GM21723 (cell line): ENCODE results near the gene SMDT1.
"Not testable (repeated sequence)": the region's sequence is repeated elsewhere in the genome, so short reads cannot be mapped to it uniquely, and the experiment has no call there.

ENCODE experiments used
- ATAC-seq: cut with Tn5 transposase; IDR thresholded peaks from one replicate; pipeline ENCODE4 v1.9.1; 2021; ENCODE audit warnings: mild to moderate bottlenecking, moderate library complexity; ENCODE audit not compliant: unreplicated experiment

SMDT1 gene

GRCh38 chr22:42070517-42071422, 8.7 kb upstream of the SMDT1 start, which contains the start of gene NAGA:
NAGA (minus strand) TSS chr22:42070812; CDS start chr22:42070297, 515 bp downstream.
- ATAC-seq: peak; percentile 85

- not testable (repeated sequence) for ATAC-seq
Observed at GRCh38 chr22:42071508-42071907, 8.0 kb upstream of the SMDT1 start.

GRCh38 chr22:42072606-42073330, 6.7 kb upstream of the SMDT1 start:
- no peak for ATAC-seq

DNA sequence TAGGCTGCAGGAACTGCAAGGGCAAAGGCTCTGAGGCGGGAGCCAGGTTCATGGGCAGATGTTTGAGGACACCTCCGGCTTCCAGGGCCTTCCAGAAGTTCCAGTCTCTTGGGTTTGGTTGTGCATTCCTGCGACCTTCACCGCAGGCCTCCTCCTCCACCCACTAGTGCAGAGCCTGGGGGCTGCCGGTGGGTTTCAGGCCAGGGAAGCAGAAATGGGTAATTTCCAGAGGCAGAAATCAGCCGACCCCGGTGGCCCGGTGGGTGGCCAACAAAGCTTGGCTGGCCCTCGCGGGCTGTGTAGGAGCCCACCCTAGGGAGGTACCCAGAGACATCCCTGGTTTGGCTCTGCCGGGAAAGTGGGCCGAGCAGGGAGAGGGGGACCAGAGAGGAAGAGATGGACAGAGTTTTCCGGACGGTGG, 5.9 kb upstream of the SMDT1 start:
- no peak for ATAC-seq

GRCh38 chr22:42074132-42074811, 5.2 kb upstream of the SMDT1 start, which contains the start of gene PHETA2:
PHETA2 (plus strand) TSS chr22:42074248; CDS start chr22:42077294, 3,046 bp downstream.
- no peak for ATAC-seq

DNA sequence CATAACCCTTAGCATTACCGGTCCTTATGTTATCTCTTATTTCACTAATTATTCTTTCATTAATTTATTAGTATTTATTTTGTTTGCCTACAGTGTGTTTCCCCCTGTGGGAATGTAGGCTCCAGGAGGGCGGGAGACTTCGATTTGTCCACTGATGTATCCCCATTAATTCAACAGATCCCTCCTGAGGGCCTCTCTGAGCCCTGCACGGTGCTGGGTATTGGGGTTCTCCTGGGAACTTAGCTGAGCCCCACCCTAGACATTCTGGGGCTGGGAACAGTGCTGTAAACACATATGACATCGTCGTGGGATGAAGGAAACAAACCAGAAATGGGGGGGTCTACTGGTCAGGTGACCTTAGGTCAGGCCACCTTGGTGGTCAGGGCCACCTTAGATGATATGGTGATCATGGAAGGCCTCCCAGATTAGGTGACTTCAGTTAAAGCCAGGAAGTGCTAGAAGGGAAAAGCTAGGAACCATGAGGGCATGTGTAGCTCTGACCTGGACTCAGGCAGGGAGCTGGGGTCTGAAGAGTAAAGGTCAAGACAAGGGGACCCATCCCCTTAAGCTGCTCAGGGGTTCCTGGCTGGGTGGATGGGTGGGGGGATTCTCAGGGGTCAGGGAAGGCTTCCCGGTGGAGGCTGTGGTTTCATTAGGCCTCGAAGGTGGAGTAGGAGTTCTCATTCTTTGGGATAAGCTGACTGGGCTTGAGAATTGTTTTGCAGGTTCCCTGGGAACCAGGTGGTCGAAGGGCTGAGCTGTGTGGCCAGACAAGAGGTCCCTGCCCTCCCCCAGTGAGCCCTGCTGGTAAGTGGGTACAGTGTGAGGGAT, 4.4 kb upstream of the SMDT1 start:
- ATAC-seq: no peak

DNA sequence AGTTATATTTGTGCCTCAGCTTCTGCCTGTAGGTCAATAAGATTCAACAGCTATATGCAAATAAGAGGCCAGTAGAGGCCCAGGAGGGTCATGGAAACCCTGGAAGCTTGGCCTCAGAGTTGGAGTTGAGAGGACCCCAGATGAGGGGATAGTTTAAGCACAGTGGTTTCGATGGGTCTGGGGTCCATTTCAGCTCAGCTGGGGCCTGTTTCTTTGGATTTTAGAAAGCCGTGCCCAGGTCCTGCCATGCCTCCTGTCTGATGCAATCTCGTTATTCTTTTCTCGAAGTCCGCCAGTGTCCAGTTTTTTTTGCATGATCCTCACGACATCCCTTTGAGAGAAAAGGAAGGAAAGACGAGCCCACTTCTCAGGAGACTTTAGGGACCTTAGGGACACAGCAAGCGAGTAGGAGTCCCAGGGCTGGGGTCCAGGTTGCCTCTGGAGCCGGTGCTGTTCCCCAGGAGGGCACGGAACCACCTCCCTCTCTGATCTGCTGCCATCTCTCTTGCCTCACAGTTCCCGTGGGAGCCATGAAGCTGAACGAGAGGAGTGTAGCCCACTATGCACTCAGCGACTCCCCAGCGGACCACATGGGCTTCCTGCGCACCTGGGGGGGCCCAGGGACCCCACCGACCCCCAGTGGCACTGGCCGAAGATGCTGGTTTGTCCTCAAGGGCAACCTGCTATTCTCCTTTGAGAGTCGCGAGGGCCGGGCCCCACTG, 2.6 kb upstream of the SMDT1 start:
- ATAC-seq: no peak

- ATAC-seq: no peak
Observed at GRCh38 chr22:42077486-42078125, 1.9 kb upstream of the SMDT1 start.

DNA sequence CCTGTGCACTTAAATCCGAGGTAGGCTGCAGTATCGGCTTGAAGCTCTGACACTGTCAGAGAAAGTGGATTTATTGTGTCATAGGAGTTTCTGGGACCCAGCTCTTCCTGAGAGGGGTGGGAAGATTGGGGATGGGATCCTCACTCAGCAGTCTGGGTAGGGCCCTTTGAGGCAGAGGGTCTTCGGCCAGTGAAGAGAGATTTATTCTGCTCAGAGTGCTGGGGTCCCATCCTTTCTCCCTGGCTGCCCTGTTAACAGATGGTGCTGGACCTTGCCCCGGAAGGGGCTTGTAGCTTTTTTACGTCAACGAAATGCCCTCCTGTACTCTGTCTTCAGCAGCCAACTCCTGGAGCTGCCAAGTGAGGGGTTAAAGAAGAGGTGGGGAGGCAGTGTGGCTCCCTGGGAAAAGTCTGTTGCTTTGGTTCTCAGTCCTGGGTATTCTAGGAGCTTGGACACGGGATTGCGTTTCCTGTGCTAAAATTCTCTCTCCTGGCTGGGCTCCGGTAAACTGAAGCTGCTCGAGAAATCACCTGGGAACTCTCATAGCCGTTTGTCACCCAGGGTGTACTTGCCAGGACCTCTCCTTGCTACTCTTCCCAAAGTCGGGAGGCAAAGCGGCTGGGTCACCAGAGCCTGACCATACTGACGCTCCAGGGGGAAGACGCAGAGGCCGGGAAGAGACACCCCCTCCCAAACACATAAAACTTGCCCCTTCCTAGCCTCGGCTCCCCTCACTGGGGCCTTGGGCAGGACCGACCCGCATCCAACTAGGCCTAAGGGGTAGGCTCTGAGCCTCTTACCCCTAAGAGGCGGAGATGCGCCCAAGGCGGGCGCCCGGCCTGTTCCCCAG, 806 bp upstream of the SMDT1 start:
- peak; percentile 12 for ATAC-seq

- ATAC-seq: no peak
Observed at GRCh38 chr22:42080287-42080686, 787 bp downstream of the SMDT1 start.

DNA sequence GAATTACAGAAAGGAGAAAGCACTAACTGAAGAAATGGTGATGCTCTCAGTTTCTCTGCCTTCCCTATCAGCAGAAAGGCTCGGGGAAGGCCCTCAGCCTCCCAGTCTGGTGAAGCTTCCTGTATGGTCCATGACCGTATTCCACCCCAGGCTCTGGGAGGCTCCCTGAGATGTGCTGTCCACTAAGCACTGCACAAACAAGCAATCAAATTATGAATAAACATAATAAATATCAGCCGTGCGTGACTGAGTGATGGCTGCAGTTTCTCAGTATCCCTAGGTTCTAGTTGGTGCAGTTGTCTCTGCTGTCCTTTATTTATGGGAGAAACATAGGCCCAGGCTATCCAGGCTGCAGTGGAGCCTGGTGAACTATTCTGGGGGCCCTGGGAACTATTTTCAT, 3.6 kb downstream of the SMDT1 start:
- no peak for ATAC-seq

- no peak for ATAC-seq
Observed at GRCh38 chr22:42084874-42085273, 5.4 kb downstream of the SMDT1 start.

DNA sequence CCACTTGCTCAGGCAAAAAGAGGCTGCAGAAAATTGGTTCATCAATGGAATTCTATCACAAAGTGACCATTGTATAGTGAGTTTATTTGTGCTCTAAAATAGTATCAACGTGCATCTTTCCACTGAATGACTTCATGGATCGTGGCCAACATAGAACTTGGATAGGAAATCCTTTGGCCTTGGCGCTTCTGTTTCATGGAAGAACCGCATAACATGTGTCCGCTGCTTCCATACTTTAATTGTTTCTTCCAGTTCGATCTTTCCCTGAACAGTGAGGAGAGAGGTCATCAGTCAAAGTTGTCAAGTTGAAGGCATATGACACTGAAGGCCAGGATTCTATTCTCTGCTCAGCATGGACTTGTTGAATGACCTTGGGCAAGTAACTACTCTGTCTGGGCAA, 6.6 kb downstream of the SMDT1 start:
- no peak for ATAC-seq

DNA sequence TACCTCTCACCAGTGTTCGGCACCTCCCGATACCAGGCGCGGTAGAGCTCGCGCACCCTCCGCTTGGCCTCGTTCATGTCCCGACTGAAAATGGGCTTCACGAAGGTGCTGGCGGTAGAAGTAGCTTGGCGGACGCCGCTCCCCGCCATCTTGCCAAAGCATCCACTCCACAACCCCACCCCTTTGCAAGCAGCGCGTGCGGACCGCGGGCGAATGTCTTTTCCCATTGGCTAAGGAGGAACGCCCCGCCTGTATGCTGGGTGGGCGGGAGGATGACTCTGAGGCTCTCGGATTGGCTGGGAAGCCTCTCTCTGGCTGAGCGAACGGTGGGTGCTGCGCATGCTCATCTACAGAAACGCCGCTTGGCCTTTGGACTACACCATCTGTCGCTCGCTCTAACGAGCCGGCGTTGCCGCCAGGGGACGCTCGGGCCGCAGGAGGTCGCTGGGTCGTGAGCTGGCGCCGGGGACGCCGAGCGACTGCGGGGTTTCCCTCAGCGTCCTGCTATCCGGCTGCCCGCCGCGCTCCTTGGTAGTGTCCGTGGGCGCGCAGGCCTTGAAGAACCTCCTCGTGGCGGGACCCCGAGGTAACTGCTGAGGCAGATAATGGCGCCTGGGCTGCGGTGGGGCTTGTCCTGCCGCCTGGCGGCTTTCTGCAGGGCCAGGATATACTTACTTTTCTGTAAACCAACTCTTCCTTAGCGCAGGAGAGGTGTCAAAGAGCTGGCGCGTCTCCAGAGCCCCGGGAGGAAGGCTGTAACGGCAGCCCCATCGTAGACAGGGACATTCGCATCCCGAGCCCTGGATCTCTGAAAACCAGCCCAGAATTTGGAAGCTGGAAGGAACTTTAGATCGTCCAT, 11.3 kb downstream of the SMDT1 start, which contains the start of gene NDUFA6:
Gene NDUFA6 (minus strand): TSS at position 177 of the 859 bp plus-strand sequence. CDS start 28 bp downstream, at position 149.
- ATAC-seq: peak; percentile 93

GRCh38 chr22:42091455-42091782, 11.9 kb downstream of the SMDT1 start:
- no peak for ATAC-seq

GRCh38 chr22:42101199-42101598, 21.7 kb downstream of the SMDT1 start:
- ATAC-seq: no peak

- ATAC-seq: not testable (repeated sequence)
Observed at GRCh38 chr22:42104332-42104860, 24.9 kb downstream of the SMDT1 start.
